ENCODE measurements around the gene NTPCR.

GRCh38 chr1:232924874-232925273, 25.5 kb upstream of the NTPCR start:
- TF ChIP-seq EP300 (IDR thresholded peaks at IDR 0.05) (no peak), POLR2A (IDR thresholded peaks at IDR 0.05) (no peak)
